Spinal cord (tissue), 10 donors: ENCODE data around the gene IFRD1. TPM values are rescaled to one million over a fixed set of nuclear protein-coding genes. Genes with fewer than 3 reads are reported as not detected.

ENCODE experiments used
- DNase-seq, 6 donors: peaks; one replicate each; pipeline versions ENCODE4 v3.0.0 to v3.0.0-alpha.2; 2013 to 2015; ENCODE audit warnings: low spot score in 6 of 6, low read depth in 4 of 6
- H3K27ac ChIP-seq: one replicate; pipeline ENCODE4 v1.5.1; 2013; ENCODE audit warnings: low read depth, low read length, control low read depth
- H3K27me3 ChIP-seq: one replicate; pipeline ENCODE4 v1.6.1; 2013; ENCODE audit warnings: low read length; ENCODE audit not compliant: control insufficient read depth, insufficient read depth
- H3K36me3 ChIP-seq: one replicate; pipeline ENCODE4 v1.6.1; 2013; ENCODE audit warnings: low read length; ENCODE audit not compliant: control insufficient read depth, insufficient read depth
- H3K4me1 ChIP-seq: one replicate; pipeline ENCODE4 v1.6.1; 2013; ENCODE audit warnings: low read length; ENCODE audit not compliant: control insufficient read depth, insufficient read depth
- H3K4me3 ChIP-seq: one replicate; pipeline ENCODE4 v1.5.1; 2013; ENCODE audit warnings: low read depth, low read length, control low read depth
- H3K9me3 ChIP-seq: one replicate; pipeline ENCODE4 v1.6.1; 2013; ENCODE audit warnings: low read length; ENCODE audit not compliant: control insufficient read depth, insufficient read depth
- WGBS: methylation state at CpG from one replicate; pipeline ENCODE4 v1.1.5; 2013; ENCODE audit warnings: missing lambda C conversion rate; ENCODE audit not compliant: insufficient coverage; 5-methylcytosine and 5-hydroxymethylcytosine counted together
- polyA plus RNA-seq, 2 donors: library from polyadenylated mRNA; unstranded; fragments of 120-200 nt; gene quantifications; one replicate each; pipeline ENCODE4 v1.2.1, GENCODE V29; 2013; ENCODE audit not compliant: insufficient read length in 2 of 2
- small RNA-seq: library from RNA; depleted of rRNA; stranded (forward); fragments of <200 nt; gene quantifications from one replicate; pipeline ENCODE3, GENCODE V24; 2014; ENCODE audit warnings: low replicate concordance
- total RNA-seq, 2 donors: library from RNA; depleted of rRNA in 1 of 2; stranded (reverse); fragments of 120-200 nt in 1 of 2; fragments of >200 nt in 1 of 2; gene quantifications; one replicate each; pipeline versions ENCODE4 v1.2.3 to v1.2.4, GENCODE V29; 2013 to 2014
- donor health status: healthy.

Gene IFRD1
- total and polyA plus RNA-seq, 4 donors, result 38.1 to 61.0 (median 53.3) TPM

DNA sequence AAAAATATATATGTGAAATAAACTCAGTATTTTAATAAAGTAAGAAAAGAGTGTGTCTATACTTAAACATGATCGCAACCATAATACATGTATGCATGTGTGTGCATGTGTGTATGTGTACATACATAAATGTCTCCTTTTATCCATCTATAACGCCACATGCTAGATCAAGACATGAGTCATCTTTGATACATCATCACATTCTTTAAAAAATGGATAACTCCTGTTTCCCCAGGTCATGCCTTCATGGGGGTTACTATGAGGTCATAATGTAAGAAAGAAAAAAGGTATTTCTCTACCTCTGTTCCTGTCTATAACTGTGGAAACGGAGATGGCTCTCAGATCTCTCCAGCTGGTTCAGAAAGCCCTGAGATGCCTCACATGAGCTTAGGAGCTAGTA, 71.7 kb downstream of the IFRD1 start:
- WGBS, result 86% methylated on average over 1 of the region's 3 CpGs
- no peak overlapping the region for H3K27ac ChIP-seq
- no peak for DNase-seq
- no peaks in the 10 kb centered on the region for H3K27me3 ChIP-seq
- no peaks in the 10 kb centered on the region for H3K36me3 ChIP-seq
- H3K4me1 ChIP-seq, result no peaks in the 10 kb centered on the region
- H3K4me3 ChIP-seq, result no peak overlapping the region
- H3K9me3 ChIP-seq, result no peaks in the 10 kb centered on the region

- Histone ChIP-seq H3K27me3 (no peaks in the 10 kb centered on the region), H3K27ac (no peak overlapping the region), H3K36me3 (no peaks in the 10 kb centered on the region), H3K4me1 (no peaks in the 10 kb centered on the region), H3K4me3 (no peak overlapping the region), H3K9me3 (no peaks in the 10 kb centered on the region)
- DNase-seq, result no peak
- no CpG with 5 or more reads among the region's 2 CpGs for WGBS
Observed at GRCh38 chr7:112523871-112524270, 73.6 kb downstream of the IFRD1 start.

Small RNAs within 50 kb of the gene (small RNA-seq; reads per million reads assigned to genes)
- not detected for gene AC079741.1

Other genes with a start within 250 kb of the IFRD1 start
- 10 to 100 TPM; 40.3 to 95.0 TPM for gene DOCK4, start 244.1 kb upstream of the IFRD1 start, total RNA-seq
- gene DOCK4, start 244.1 kb upstream of the IFRD1 start, polyA plus RNA-seq, result 10 to 100 TPM; 51.2 to 61.6 TPM
- 10 to 100 TPM; 32.1 to 52.5 TPM for gene ZNF277, start 243.8 kb upstream of the IFRD1 start, total RNA-seq
- 10 to 100 TPM; 18.2 to 22.8 TPM for gene ZNF277, start 243.8 kb upstream of the IFRD1 start, polyA plus RNA-seq
- 1 to 10 TPM in 1 of 2 donors, under 1 TPM in 1; 0.59 to 2.1 TPM for gene LSMEM1, start 30.5 kb downstream of the IFRD1 start, total RNA-seq
- 1 to 10 TPM; 2.6 to 4.5 TPM for gene LSMEM1, start 30.5 kb downstream of the IFRD1 start, polyA plus RNA-seq